IPS-18c (cell line): ENCODE measurements around the gene UBIAD1.

Experiments used
- H3K4me3 ChIP-seq: 2 replicates; pipeline ENCODE4 v1.7.0; 2013; ENCODE audit warnings: low read depth, mild to moderate bottlenecking, low read length, moderate library complexity; ENCODE audit not compliant: insufficient read depth
- H3K9me3 ChIP-seq: one replicate; pipeline ENCODE4 v1.6.1; 2013; ENCODE audit warnings: mild to moderate bottlenecking, low read length, moderate library complexity; ENCODE audit not compliant: control insufficient read depth, insufficient read depth

The UBIAD1 gene, protein sequence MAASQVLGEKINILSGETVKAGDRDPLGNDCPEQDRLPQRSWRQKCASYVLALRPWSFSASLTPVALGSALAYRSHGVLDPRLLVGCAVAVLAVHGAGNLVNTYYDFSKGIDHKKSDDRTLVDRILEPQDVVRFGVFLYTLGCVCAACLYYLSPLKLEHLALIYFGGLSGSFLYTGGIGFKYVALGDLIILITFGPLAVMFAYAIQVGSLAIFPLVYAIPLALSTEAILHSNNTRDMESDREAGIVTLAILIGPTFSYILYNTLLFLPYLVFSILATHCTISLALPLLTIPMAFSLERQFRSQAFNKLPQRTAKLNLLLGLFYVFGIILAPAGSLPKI

DNA sequence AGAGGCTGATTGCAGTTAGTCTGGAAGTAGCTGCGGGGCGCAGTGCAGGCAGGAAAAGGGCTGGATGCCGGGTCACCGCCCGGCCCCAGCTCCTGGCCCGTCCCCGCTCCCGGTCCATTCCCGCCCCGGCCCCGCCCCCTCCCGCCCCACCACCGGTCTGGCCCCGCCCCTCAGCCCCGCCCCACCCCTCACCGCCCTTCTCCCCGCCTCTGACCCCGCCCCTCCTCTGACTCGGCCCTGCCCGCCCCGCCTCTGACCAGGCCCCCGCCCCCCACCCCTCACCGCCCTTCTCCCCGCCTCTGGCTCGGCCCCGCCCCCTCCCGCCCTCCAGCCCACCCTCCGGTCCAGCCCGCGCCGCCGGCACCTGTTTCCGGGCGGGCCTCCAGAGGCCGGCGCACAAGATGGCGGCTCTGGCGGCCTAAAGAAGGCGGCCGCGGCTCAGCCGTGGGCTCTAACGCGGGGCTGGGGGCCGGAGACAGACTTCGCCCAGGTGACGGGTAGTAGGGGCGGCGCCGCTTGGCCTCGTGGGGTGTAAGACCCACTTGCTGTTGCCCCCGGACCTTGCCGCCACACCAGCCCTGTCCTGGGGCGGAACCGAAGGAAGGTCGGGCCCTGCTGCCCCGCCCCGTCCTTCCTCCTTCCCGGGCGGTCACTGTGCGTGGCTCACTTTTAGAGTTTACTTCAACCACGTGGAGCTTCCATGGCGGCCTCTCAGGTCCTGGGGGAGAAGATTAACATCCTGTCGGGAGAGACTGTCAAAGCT is at the start of gene UBIAD1:
Gene UBIAD1 (plus strand): TSS at position 367 of the 763 bp plus-strand sequence. CDS start 334 bp downstream, at position 701.
- H3K9me3 ChIP-seq: no peaks in the 10 kb centered on the region
- peak within 1 kb of the TSS; percentile 98 for H3K4me3 ChIP-seq

DNA sequence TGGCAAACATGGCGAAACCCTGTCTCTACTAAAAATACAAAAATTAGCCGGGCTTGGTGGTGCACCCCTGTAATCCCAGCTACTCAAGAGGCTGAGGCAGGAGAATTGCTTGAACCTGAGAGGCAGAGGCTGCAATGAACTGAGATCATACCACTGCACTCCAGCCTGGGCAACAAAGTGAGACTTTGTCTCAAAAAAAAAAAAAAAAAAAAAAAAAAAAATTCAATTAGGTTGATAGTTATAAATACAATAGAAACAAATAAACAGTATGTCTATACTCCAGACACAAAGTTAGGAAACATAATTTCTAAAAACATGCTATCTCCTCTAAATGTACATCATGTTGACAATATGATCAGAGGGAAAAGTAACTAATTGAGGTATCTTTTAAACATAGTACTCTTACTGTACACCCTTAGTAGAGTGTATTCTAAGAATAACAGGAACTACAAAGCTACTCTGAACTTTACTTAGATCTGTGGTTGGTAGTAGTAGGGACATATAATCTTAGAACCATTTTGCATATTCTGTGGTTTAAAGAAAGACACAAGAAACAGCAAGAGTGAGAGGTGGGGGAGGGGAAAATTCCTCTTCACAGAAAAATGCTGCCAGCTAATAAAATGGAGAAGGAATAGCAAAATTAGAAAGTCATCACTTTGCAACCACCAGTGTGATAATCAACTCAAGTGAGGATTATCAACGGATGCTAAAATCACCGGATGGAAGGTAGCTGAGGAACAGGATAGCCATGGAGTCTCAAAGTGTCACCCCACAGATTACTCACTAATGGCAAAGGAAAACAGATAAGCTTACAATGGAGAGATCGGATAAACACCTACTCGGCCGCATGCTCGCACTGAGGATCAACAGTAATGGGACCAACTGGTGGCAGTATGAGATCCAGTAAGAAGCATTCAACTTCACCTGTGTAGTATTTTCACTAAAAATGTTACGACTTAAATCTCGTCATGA is 45.6 kb upstream of the UBIAD1 start:
- no peak overlapping the region for H3K4me3 ChIP-seq
- H3K9me3 ChIP-seq: no peaks in the 10 kb centered on the region

DNA sequence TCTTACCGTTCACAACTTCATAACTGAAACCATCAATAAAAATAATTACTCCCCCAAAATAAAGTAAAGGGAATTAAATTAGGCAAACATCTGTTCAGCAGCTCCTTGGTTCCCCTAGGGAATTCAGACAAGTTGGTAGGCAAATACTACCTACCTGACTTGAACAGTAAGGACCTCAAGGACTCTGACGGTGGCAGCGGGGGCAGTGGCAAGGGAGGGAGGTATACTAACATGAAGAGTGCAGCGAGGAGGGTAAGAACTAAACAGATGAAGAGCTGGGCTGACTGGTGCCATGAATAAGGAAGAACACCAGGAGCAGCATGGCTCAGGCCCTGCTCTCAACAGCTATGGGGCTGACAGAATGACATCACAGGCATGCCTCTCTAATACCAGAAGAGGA is 43.8 kb upstream of the UBIAD1 start:
- H3K4me3 ChIP-seq: no peak overlapping the region
- no peaks in the 10 kb centered on the region for H3K9me3 ChIP-seq

DNA sequence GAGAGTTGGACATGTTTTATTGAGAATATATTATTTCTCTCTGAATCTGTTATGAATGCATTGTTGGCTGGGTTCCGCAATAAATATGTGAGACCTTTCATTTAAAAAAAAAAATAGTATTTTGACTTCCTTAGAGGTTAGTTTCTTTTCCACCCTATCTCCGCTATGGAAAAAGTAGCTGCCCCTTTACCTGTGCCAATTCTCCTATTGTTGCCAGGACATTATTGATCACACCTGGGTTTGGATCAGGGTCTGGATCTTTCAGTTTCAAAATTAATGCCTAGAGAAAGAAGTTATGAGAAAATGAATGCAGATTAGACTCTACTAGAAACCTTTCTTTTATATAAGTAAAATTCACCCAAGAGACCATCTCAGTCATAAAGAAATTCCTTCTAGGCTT is 39.8 kb upstream of the UBIAD1 start:
- H3K4me3 ChIP-seq: no peak overlapping the region
- no peaks in the 10 kb centered on the region for H3K9me3 ChIP-seq

DNA sequence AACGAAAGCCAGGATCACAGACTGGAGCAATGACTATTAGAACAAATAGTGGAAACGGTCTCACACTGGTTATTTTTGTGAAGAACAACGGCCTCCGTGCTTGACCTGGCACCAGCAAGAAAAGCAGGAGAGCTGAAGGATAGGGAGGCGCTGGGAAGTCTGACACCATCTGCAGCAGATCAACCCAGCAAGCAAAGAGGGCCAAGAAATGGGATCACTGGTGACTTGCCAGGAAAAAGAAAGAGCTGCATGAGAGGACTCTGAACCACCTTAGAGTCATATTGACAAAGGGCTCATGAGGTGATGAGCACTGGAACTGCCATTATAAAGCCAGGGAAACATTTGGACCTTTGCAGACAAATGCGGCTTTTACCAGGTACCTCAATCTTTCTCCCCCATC is 35.6 kb upstream of the UBIAD1 start:
- no peaks in the 10 kb centered on the region for H3K9me3 ChIP-seq
- no peak overlapping the region for H3K4me3 ChIP-seq

DNA sequence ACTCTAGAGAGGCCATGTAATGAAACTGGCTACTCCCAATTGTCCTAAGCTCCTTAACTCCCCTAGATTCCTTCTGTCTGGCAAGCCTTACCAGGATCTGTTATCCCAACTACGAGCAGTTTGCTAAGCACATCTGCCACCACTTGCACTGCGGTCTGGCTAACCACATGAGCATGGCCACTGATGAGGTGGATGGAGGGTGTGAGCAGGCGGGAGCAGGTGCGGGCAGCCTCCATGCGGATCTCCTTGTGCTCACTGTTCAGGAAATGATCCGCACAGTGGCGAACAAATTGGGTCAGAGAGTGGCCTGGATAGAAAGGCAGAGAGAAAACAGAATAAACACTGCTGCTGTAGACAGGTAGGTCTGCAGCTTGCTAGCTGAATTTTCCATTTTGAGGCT is 34.7 kb upstream of the UBIAD1 start:
- Histone ChIP-seq H3K4me3 (no peak overlapping the region), H3K9me3 (no peaks in the 10 kb centered on the region)

DNA sequence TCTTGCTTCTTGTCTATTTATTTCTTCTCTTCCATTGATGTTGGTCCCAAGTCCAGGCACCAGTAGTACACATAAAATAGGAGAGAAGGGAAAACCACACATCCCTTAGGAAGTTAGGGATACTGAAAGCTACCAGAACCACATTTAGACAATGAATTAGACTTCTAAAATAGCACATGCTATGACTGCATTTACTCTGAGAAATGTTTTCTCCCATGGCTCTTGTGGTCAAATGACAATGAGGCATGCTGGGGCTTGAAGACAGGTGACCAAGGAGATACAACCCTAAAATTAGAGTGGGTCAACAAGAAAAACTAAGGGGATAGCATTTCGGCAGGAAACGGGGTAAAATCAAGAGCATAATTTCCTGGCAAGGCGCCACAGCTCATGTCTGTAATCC is 27.8 kb upstream of the UBIAD1 start:
- H3K4me3 ChIP-seq: no peak overlapping the region
- no peaks in the 10 kb centered on the region for H3K9me3 ChIP-seq

DNA sequence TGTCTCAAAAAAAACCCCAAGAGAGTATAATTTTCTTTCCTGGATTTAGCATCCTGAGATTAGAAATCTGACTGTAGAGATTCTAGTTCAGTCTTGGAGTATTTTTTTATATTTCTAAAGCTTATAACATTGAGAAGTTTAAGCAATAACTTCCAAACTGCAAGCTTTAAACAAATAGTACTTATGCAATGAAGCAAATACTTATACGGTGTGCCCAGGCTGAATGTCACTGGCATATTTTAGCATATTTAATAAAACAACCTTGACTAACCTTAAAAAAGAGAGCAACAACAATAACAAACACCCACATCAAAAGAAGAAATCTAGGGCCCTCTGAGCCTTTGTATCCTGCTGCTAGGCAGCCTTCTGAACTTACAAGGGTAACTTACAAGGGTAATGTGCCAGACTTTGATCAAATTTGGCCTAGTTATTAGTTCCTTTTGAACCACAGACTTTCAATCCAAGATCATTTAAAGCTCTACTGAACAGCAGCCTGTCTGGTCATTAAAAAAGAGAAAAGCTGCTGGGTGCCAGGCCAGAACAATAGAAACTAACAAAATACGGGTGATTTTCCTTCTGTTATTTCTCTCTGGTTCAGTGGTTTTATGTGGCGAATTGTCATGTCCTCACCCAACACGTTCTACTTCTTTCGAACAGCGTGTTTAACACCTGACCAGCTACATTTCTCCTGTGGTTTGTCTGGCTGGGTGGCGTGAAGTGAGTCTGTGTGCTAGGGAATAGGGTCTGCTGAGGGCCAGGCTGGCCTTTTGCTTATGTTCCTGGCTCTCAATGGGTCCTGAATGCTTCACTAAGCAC is 26.9 kb upstream of the UBIAD1 start:
- Histone ChIP-seq H3K4me3 (no peak overlapping the region), H3K9me3 (no peaks in the 10 kb centered on the region)

DNA sequence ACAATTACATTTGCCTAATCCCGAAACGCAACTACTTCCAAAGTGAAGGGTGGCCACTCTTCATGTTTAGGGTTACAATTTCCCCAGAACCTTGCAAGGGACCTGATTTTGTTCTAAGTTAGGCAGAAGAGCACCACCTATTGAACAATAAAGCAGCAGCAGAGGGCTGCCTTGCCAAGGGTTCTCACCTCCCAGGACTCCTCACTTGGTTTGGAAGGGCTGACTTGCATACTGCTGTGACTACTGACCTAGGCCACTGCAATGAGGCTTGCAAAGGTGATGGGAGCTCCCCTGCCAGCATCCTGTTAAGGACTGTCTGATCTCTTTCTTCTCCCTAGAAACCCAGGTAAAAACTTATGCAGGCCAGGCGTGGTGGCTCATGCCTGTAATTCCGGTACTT is 24.8 kb upstream of the UBIAD1 start:
- H3K9me3 ChIP-seq: no peaks in the 10 kb centered on the region
- H3K4me3 ChIP-seq: no peak overlapping the region

DNA sequence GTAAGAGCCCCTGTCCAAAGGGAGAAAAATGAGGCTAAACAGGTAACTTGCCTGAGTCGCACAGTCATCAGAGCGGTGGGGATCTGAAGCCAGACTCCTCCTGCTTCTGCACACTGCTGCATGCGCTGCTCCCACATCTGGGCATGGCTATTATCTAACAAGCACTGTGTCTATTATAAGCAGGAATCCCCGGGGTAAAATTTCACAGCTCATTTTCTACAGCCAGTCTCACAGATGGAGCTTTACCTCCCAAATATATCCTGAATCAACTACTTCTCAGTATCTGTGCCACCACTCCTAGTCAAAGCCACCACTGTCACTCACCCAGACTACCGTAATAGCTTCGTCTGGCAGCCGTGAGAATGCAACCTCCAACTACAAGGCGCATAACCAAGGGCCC is 20.5 kb upstream of the UBIAD1 start:
- Histone ChIP-seq H3K9me3 (no peaks in the 10 kb centered on the region), H3K4me3 (no peak overlapping the region)

DNA sequence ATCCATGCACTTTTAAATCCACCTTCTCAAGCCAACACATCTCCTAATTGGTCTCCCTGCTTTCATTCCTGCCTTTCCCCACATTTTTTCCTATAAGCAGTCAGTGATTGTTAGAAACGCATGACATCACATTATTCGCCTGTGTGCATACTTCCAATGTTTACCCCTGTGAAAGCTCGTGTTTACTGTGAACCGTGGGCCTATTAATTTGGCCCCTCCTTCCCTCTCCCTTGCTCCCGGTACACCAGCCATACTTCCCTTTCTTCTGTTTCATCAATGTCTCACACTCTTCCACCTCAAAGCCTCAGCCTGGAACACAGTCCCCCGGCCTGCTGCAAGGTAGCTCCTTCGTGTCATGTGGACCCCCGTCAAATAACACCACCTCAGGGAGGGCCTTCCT is 19.8 kb upstream of the UBIAD1 start:
- Histone ChIP-seq H3K4me3 (no peak overlapping the region), H3K9me3 (no peaks in the 10 kb centered on the region)

DNA sequence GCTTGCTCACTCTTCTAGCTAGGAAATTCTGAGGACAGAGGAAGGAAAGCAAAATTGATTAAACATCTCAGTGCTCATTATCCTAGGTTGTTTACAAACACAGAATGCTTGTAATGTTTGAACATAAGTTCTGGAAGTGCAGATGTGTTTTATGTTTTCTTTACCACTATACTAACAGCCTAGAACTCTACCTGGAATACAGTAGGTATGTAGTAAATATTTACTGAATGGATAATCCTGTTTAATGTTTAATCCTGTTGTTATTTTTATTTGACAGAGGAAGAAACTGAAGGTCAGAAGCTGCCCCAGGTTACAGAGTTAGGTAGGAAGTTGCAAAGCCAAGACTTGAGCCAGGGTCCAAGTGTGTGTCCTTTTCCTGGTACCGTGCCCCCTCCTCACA is 16.7 kb upstream of the UBIAD1 start:
- H3K9me3 ChIP-seq: no peaks in the 10 kb centered on the region
- no peak overlapping the region for H3K4me3 ChIP-seq

DNA sequence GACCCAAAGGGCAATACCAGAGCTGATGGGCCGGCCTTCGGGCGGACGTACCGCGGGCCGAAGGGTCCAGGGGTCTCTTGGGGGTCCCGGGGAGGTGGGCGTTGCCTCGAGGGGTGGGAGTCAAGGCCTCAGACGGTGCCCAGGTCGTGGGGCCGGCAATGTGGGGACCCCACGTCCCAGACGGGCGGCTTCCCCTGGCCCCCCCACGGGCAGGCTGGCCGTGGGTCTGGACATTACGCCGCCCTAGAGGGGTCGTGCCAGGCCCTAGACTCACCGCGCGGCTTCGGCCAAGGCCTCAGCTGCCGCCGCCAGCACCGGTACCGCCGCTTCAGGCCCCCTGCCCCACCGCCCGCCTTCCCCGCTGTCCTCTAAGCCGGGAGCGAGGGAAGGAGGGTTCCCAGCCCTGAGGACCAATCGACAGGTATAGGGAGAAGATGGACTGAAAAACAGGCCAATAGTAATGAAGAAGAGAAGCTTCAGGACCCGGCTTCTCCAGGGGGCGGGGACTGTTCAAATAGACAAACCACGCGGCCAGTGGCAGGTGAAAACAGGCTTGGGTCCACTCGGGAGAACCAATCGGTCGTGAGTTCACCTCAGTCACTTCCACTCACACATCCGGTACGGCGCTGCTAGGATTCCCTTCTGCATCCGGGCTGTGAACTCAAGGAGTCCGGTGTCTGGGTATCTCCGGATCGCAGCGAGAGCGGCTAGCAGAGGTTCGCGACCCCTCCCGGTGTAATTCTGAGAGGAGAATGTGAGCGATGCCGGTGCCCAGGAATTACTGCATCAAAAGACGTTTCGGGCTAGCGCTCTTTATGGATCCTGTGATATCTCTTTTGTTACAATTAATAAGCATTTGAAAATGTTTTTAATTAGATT is 10.6 kb upstream of the UBIAD1 start, which contains the start of gene MTOR:
Gene MTOR (minus strand): TSS at position 381 of the 879 bp plus-strand sequence. CDS start 3,142 bp downstream, outside the sequence.
- peak within 1 kb of the TSS; percentile 93 for H3K4me3 ChIP-seq
- no peaks in the 10 kb centered on the region for H3K9me3 ChIP-seq

DNA sequence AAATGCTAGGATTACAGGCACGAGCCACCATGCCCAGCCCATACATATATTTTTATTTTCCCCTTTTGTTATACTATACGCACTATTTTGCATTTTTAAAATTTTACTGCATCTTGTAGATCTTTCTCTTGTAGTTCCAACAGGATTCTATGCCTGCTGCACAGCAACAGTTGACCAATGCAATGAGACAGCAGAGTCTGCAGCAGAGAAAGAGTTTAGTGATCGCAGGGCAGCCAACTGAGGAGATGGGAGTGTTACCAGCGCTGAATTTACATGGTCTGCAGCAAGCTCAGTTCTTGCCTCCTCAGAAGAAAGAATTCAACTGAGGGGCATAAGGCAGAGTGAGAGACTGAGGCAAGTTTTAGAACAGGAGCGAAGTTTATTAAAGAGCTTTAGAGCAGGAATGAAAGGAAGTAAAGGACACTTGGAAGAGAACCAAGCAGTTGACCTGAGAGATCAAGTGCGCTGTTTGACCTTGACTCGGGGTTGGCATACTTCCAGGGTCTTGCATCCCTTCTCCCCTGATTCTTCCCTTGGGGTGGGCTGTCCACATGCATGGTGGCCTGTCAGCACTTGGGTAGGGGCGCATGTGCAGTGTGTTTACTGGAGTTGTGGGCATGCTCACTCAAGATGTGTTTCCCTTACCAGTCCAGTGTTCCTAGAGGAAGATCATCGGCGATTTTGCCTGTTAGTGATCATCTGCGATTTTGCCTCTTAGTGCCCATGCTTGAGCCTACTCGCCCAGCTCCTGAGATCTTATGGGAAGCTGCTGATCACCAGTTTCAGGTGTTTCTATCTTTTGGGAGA is 6.5 kb upstream of the UBIAD1 start:
- no peak overlapping the region for H3K4me3 ChIP-seq
- no peaks in the 10 kb centered on the region for H3K9me3 ChIP-seq
